ENCODE measurements around the gene PVRIG.
"Not testable (repeated sequence)": the region's sequence is repeated elsewhere in the genome, so short reads cannot be mapped to it uniquely, and the experiment has no call there.

The PVRIG gene

GRCh38 chr7:100219801-100220585, at the start of gene PVRIG:
Gene PVRIG (plus strand): TSS chr7:100219949. CDS start chr7:100219971, 22 bp downstream.
- not testable (repeated sequence) for DNase-seq

GRCh38 chr7:100170101-100170897, 49.5 kb upstream of the PVRIG start:
- DNase-seq, result no peak

GRCh38 chr7:100171087-100171681, 48.6 kb upstream of the PVRIG start:
- peak in 1 of 51 donors; percentile 15 for DNase-seq

- DNase-seq, result no peak
Observed at GRCh38 chr7:100171840-100172239, 47.9 kb upstream of the PVRIG start.

GRCh38 chr7:100173806-100174495, 45.8 kb upstream of the PVRIG start:
- DNase-seq, result no peak

- no peak for DNase-seq
Observed at GRCh38 chr7:100174582-100174981, 45.2 kb upstream of the PVRIG start.

GRCh38 chr7:100175296-100175935, 44.3 kb upstream of the PVRIG start:
- DNase-seq, result no peak

- DNase-seq, result no peak
Observed at GRCh38 chr7:100176096-100177044, 43.4 kb upstream of the PVRIG start.

GRCh38 chr7:100177045-100178001, 42.4 kb upstream of the PVRIG start, which contains the start of the genes GPC2 and STAG3:
Gene GPC2 (minus strand): TSS chr7:100177381. CDS start chr7:100177199, 182 bp downstream.
Gene STAG3 (plus strand): TSS chr7:100177918. CDS start chr7:100180557, 2,639 bp downstream.
- peak in 50 of 51 donors; percentile 43 to 94 (median 83) for DNase-seq

- DNase-seq, result not testable (repeated sequence)
Observed at GRCh38 chr7:100180084-100180483, 39.7 kb upstream of the PVRIG start.

- DNase-seq, result not testable (repeated sequence)
Observed at GRCh38 chr7:100182616-100183015, 37.1 kb upstream of the PVRIG start.

- not testable (repeated sequence) for DNase-seq
Observed at GRCh38 chr7:100183090-100183489, 36.7 kb upstream of the PVRIG start.

- no peak for DNase-seq
Observed at GRCh38 chr7:100185726-100186125, 34.0 kb upstream of the PVRIG start.

- no peak for DNase-seq
Observed at GRCh38 chr7:100189061-100189460, 30.7 kb upstream of the PVRIG start.

- DNase-seq, result no peak
Observed at GRCh38 chr7:100190048-100190711, 29.6 kb upstream of the PVRIG start.

- DNase-seq, result no peak
Observed at GRCh38 chr7:100191775-100192174, 28.0 kb upstream of the PVRIG start.

- not testable (repeated sequence) for DNase-seq
Observed at GRCh38 chr7:100192281-100192862, 27.4 kb upstream of the PVRIG start.

Data from hypothalamus (tissue), 51 donors.